PC-9 (cell line): ENCODE data around the gene NTM. TPM values are rescaled to one million over a fixed set of nuclear protein-coding genes. Genes with fewer than 3 reads are reported as not detected.
"Not testable (repeated sequence)": the region's sequence is repeated elsewhere in the genome, so short reads cannot be mapped to it uniquely, and the experiment has no call there.

Experiments used
- BruUV-seq: library from RNA; stranded (reverse); fragments of 400-500 nt; replicated peaks from 2 replicates; lab custom pipeline; 2021; lab: Mats Ljungman, UMichigan
- CTCF ChIA-PET: fragments of 300-600 bp; sonication (Branson Sonifier 250); formaldehyde crosslinking; loops from one replicate; lab custom pipeline; 2022; ENCODE audit warnings: antibody characterized with exemption; lab: Charles Lee
- POLR2A ChIA-PET: fragments of 300-600 bp; sonication (Branson Sonifier 250); formaldehyde crosslinking; loops from one replicate; lab custom pipeline; 2022; ENCODE audit warnings: antibody characterized with exemption; ENCODE audit not compliant: unreplicated experiment; lab: Charles Lee
- DNase-seq, 2 experiments: peaks; one replicate each; pipeline versions ENCODE4 v3.0.0 to v3.0.0-alpha.2; 2015 to 2022; ENCODE audit warnings: mixed read lengths in 1 of 2
- H2AFZ ChIP-seq: fragments of 200-600 bp; sonication (generic); 2 replicates; pipeline ENCODE4 v1.8.1; 2017; ENCODE audit warnings: antibody characterized with exemption
- H3F3A ChIP-seq: fragments of 200-600 bp; sonication (generic); 2 replicates; pipeline ENCODE4 v1.8.1; 2017; ENCODE audit warnings: antibody characterized with exemption, mild to moderate bottlenecking, low read depth; ENCODE audit not compliant: insufficient read depth
- H3K27ac ChIP-seq: fragments of 200-600 bp; sonication (generic); 2 replicates; pipeline ENCODE4 v1.6.1; 2016; ENCODE audit warnings: mixed run types
- H3K27me3 ChIP-seq: fragments of 200-600 bp; sonication (generic); 2 replicates; pipeline ENCODE4 v1.6.1; 2016; ENCODE audit warnings: low read depth, mixed run types; ENCODE audit not compliant: insufficient read depth
- H3K36me3 ChIP-seq: fragments of 200-600 bp; sonication (generic); 2 replicates; pipeline ENCODE4 v1.6.1; 2016; ENCODE audit warnings: low read depth, mixed run types
- H3K4me1 ChIP-seq: fragments of 200-600 bp; sonication (generic); replicated peaks from 2 replicates; pipeline ENCODE4 v1.6.1; 2016; ENCODE audit warnings: mixed run types; ENCODE audit not compliant: insufficient read depth
- H3K4me2 ChIP-seq: fragments of 200-600 bp; sonication (generic); 2 replicates; pipeline ENCODE4 v1.6.1; 2017; ENCODE audit warnings: mixed run types
- H3K4me3 ChIP-seq: fragments of 200-600 bp; sonication (generic); 2 replicates; pipeline ENCODE4 v1.6.1; 2016; ENCODE audit warnings: mixed run types
- H3K79me2 ChIP-seq: fragments of 200-600 bp; sonication (generic); 2 replicates; pipeline ENCODE4 v1.6.1; 2017; ENCODE audit warnings: low read depth, mixed run types
- H3K9me2 ChIP-seq: fragments of 200-600 bp; sonication (generic); 2 replicates; pipeline ENCODE4 v1.8.1; 2017; ENCODE audit warnings: mild to moderate bottlenecking; ENCODE audit not compliant: insufficient read depth
- H3K9me3 ChIP-seq: fragments of 200-600 bp; sonication (generic); 2 replicates; pipeline ENCODE4 v1.8.1; 2016; ENCODE audit warnings: low read depth; ENCODE audit not compliant: insufficient read depth
- H4K20me1 ChIP-seq: fragments of 200-600 bp; sonication (generic); 2 replicates; pipeline ENCODE4 v1.8.1; 2017; ENCODE audit not compliant: insufficient read depth
- CTCF ChIP-seq: fragments of 200-600 bp; sonication (generic); conservative IDR thresholded peaks from 2 replicates; pipeline ENCODE4 v1.6.1; 2017; ENCODE audit warnings: mixed run types, antibody characterized with exemption, mild to moderate bottlenecking, moderate library complexity
- EZH2 ChIP-seq: fragments of 200-600 bp; sonication (generic); IDR thresholded peaks from 2 replicates; pipeline ENCODE4 v1.8.0; 2017; ENCODE audit warnings: antibody characterized with exemption, low read depth
- intact Hi-C: fragments of 100-400 bp; cut with micrococcal nuclease; formaldehyde crosslinking; loops from one replicate; pipeline ENCODE4 v1.10.0; 2022; ENCODE audit not compliant: unreplicated experiment
- total RNA-seq: library from RNA; stranded (reverse); gene quantifications from 2 replicates; pipeline ENCODE4 v1.2.3, GENCODE V29; 2021

The NTM gene
- total RNA-seq, 1 experiment from 2014 or later = not detected

GRCh38 chr11:131678658-131679340 is 308.4 kb downstream of the NTM start:
- no peaks in the 10 kb centered on the region for H3K79me2 ChIP-seq
- TF ChIP-seq CTCF = no peak
- no peak for TF ChIP-seq EZH2
- POLR2A ChIA-PET = no interaction called here
- no peak overlapping the region for H3K4me2 ChIP-seq
- no peak overlapping the region for H3K27ac ChIP-seq
- no peaks in the 10 kb centered on the region for H3F3A ChIP-seq
- no peaks in the 10 kb centered on the region for H4K20me1 ChIP-seq
- BruUV-seq = no TSS peak
- CTCF ChIA-PET = no interaction called here
- no peak overlapping the region for H2AFZ ChIP-seq
- H3K27me3 ChIP-seq = peaks cover 48% of the 10 kb centered on the region
- H3K4me1 ChIP-seq = no peaks in the 10 kb centered on the region
- H3K9me3 ChIP-seq = no peaks in the 10 kb centered on the region
- H3K36me3 ChIP-seq = no peaks in the 10 kb centered on the region
- intact Hi-C loops = no loop called here
- H3K9me2 ChIP-seq = no peaks in the 10 kb centered on the region
- H3K4me3 ChIP-seq = no peak overlapping the region
- no peak for DNase-seq

GRCh38 chr11:131680448-131680847 is 310.0 kb downstream of the NTM start:
- H3K36me3 ChIP-seq, H2AFZ ChIP-seq, BruUV-seq, H3K9me3 ChIP-seq, H3K9me2 ChIP-seq, H3K4me1 ChIP-seq, H3K4me3 ChIP-seq, H3K27ac ChIP-seq, H3K79me2 ChIP-seq, CTCF ChIA-PET, POLR2A ChIA-PET, DNase-seq, H4K20me1 ChIP-seq, H3K4me2 ChIP-seq, intact Hi-C loops, H3F3A ChIP-seq: not testable (repeated sequence)
- H3K27me3 ChIP-seq = peaks cover 64% of the 10 kb centered on the region

GRCh38 chr11:131681920-131682319 is 311.5 kb downstream of the NTM start:
- Histone ChIP-seq H3F3A (no peaks in the 10 kb centered on the region), H3K27ac (no peak overlapping the region), H2AFZ (no peak overlapping the region), H3K4me1 (no peaks in the 10 kb centered on the region), H3K4me3 (no peak overlapping the region), H3K36me3 (no peaks in the 10 kb centered on the region), H3K79me2 (no peaks in the 10 kb centered on the region), H3K9me2 (no peaks in the 10 kb centered on the region), H3K9me3 (no peaks in the 10 kb centered on the region), H3K4me2 (no peak overlapping the region), H3K27me3 (peaks cover 68% of the 10 kb centered on the region), H4K20me1 (no peaks in the 10 kb centered on the region)
- ChIA-PET CTCF (no interaction called here), POLR2A (no interaction called here)
- BruUV-seq = no TSS peak
- intact Hi-C loops = no loop called here
- no peak for DNase-seq
- TF ChIP-seq CTCF = no peak
- TF ChIP-seq EZH2 = no peak
